GM19438 (cell line): Measurements from ENCODE around the gene OPTN.
"Not testable (repeated sequence)": the region's sequence is repeated elsewhere in the genome, so short reads cannot be mapped to it uniquely, and the experiment has no call there.

ENCODE experiments used
- ATAC-seq: cut with Tn5 transposase; IDR thresholded peaks from one replicate; pipeline ENCODE4 v1.9.1; 2021; ENCODE audit warnings: low read depth; ENCODE audit not compliant: unreplicated experiment

The OPTN gene

DNA sequence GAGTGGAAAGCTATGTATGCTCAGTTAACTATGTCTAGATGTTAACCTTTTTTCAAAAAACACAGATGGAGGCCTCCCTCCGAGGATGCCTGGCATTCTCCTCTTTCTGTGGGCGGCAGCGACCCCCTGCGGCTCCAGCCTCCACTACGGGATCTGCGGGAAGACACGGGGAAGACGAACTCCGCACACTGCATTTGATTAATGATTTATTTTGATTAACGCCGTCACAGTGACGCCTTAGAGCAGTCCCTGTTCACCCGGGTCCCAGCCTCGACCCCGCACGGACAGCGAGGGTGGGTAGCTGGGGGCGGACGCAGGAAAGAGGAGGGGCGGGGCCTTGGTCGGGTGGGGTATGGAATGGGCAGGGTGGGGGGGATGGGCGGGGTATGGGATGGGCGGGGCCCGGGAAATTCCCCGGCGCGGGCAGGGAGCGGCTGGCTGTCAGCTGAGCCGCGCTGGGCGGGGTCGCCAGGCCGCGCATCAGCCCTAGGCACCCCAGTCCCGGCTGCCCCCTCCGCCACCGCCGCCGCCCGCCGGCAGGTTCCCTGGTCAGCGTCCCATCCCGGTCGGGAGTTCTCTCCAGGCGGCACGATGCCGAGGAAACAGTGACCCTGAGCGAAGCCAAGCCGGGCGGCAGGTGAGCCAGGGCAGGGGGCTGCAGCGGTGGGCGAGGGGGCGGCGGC is at the start of gene OPTN:
TSS of gene OPTN (plus strand) at position 498 of the 683 bp plus-strand sequence. CDS start 8,960 bp downstream, outside the sequence.
- peak; percentile 53 for ATAC-seq

DNA sequence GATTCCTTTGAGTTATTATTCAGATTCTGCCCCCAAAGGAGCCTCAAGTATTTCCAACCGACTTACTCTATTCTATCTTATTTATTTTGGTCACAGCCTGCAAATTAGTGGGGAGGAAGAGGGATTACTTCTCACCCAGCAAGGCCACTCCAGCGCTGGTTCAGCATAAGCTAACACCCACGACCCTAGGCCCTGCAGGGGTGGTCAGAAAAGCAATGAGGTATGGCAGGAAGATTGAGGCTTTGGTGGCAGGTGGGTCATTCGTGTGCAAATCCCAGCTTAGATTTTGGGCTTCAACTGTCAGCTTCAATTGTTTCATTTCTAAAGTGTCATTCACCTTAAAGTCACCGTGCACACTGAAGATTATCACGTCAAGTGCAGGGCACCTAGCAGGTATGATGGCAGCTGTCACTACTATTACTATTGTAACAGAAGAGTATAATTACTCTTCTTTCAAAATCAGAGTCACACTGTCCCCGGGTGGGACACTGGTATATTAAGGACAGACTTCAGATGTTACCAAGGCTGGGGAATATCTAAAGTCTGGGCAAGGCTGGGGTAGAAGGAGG is 48.8 kb upstream of the OPTN start:
- no peak for ATAC-seq

DNA sequence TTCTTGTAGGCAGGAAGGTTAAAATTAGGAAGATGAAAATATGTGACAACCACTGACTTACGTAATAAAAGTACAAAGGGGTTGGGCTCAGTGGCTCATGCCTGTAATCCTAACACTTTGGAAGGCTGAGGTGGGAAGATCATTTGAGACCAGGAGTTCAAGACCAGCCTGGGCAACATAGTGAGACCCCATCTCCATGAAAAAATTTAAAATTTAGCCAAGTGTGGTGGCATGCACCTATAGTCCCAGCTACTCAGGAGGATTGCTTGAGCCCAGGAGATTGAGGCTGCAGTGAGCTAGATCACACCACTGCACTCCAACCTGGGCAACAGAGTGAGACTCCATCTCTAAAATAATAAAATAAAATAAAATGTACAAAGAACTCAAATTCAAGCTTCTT is 46.8 kb upstream of the OPTN start:
- ATAC-seq = not testable (repeated sequence)

DNA sequence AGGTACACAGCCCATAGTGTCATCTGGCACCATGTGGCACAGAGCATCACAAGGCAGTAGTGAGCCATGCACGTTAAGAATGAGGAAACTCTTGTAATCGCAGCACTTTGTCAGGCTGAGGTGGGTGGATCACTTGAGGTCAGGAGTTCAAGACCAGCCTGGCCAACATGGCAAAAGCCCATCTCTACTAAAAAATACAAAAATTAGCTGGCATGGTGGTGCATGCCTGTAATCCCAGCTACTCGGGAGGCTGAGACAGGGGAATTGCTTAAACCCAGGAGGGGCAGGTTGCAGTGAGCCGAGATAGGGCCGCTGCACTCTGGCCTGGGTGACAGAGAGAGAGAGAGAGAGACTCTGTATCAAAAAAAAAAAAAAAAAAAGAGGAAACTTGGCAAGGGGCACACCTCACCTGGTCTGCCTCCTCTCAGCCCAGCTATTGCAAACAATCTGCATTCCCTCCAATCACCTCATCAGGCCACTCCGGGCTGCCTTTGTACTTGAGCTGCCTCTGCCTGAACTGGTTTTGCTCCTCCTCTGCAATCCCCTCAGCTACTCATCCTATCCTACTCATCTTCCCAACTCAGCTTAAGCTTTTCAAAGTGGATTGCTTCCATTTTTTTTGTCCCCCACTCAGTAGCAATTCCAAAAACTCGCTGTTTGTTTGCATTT is 46.0 kb upstream of the OPTN start:
- ATAC-seq = no peak

DNA sequence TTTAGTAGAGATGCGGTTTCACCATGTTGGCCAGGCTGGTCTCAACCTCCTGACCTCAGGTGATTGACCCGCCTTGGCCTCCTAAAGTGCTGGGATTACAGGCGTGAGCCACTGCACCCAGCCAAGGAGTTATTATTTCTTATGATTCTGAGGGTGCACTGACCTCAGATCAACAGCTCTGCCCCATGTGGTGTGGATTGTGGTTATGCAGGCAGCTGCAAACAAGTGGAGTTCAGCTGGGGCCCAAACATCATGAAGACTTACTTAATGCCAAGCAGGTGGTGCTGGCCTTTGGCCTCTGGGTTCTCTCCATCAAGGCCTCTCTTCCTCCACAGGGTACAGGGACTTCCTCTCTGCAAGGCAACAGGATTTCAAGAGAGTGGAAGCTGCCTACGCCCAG is 45.1 kb upstream of the OPTN start:
- no peak for ATAC-seq

DNA sequence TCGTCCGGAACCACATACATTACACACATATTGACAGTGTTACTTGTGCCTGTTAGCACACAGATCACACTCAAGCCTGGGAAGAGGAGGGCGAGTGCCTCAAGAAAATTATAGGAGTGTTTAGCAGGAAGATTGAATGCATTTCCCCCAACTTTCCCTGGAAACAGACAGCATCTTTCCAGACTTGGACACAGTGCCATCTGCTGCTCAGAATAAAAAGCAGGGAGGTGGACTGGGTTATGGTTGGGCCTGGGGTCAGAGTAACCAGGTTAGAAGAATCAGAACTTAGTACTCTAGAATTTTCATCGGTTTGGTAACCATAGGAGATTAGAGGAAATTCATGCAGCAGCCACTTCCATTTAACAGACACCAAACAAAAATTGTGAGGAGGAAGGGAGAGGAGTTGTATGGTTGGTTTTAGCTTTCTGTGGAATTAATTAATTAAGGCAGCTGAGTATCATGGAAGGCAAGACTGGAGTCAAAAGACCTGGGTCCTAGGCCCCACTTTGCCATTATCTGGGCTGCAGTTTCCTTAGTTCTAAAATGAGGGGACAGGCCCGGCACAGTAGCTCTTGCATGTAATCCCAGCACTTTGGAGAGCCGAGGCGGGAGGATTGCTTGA is 43.4 kb upstream of the OPTN start:
- ATAC-seq = no peak

DNA sequence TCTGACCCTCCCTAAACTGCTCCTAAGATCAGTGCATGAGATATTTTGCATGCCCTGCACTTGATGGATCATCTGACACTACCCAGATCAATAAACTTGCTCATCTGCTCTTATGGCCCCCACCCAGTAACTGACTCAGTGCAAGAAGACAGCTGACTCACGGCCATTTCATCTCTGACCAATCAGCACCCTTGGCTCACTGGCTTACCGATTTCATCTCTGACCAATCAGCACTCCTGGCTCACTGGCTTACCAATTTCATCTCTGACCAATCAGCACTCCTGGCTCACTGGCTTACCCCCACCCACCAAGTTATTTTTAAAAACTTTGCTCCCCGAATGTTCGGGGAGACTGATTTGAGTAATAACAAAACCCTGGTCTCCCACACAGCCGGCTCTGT is 37.2 kb upstream of the OPTN start:
- ATAC-seq = no peak

DNA sequence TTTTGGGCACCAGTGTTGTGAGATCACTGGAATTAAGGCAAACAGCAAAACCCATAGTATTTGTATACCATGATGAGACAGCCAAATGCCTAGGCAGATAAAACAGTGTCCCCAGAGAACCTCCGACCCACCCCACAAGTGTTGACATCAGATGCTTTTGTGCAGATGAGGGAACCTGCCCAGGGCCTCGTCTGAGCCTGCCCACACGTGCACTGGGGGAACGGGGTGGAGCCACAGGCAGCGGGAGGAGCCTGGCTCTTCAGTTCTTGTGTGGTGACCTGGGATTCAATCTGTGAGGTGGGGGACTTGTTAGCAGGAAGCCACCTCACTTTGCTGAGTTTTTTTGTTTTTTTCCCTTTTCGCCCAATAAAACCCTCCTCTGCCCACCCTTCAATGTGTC is 33.4 kb upstream of the OPTN start:
- no peak for ATAC-seq

DNA sequence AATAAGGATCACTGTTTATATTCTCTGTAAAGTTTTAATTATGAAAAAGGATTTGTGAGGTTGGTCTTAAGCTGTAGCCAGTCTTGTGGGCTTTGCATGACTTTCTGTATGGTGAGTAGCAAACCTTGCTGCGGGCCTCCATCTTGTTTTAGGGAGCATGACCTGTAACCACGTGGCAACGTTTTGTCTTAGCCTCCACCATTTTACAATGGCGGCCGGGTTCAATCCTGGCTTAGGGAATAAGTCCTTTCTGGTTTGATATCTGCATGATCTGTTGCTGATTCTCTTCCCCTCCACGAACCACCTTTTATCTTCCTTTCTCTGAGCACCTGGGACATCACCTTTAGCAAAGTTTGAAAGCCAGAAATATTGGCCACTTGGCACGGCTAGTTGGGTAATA is 32.5 kb upstream of the OPTN start:
- no peak for ATAC-seq

DNA sequence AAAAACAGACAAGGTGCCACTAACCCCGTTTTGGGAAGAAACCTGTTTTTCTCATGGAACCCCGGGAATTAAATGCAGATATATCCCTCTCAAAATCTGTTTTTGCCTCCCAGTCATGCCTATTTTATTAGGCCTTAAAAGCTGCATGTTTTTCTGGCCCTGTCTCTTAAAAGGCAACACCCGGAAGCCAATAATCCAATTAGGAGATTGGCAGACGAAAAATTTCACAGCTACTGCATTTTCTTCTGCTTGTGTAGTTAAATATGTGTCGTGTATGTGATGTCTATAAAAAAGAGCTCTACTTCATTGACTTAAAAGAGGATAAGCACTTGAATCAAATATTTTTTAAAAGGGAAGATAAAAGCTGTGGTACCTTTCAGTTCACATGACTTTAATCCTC is 31.9 kb upstream of the OPTN start:
- no peak for ATAC-seq

DNA sequence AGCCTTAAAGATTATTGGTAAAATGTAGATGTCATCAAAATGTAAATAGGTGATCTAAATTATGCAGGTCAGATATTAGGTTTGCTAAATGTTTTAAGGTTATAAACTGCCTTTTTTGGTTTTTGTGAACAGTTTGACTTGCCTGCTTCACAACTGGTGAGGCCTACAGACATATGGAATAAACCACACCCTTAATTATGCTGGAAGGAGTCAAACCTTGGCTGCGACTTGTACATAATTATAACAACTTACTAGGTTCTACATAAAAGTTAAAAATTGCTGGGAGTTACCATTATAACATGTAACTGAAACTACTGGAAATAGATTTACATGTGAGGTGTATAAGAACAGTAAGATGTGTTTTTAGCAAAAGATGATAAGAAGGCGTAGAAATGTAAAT is 31.5 kb upstream of the OPTN start:
- no peak for ATAC-seq

DNA sequence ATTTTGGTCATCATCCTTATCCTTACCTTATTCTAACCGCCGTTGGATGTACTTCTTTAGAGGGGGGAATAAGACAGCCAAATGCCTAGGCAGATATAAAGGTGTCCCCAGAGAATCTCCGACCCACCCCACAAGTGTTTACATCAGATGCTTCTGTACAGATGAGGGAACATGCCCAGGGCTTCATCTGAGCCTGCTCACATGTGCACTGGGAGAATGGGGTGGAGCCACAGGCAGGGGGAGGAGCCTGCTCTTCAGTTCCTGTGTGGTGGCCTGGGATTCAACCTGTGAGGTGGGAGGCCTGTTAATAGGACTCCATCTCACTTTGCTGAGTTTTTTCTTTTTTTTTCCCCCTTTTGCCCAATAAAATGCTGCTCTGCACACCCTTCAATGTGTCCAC is 27.6 kb upstream of the OPTN start:
- ATAC-seq = no peak

DNA sequence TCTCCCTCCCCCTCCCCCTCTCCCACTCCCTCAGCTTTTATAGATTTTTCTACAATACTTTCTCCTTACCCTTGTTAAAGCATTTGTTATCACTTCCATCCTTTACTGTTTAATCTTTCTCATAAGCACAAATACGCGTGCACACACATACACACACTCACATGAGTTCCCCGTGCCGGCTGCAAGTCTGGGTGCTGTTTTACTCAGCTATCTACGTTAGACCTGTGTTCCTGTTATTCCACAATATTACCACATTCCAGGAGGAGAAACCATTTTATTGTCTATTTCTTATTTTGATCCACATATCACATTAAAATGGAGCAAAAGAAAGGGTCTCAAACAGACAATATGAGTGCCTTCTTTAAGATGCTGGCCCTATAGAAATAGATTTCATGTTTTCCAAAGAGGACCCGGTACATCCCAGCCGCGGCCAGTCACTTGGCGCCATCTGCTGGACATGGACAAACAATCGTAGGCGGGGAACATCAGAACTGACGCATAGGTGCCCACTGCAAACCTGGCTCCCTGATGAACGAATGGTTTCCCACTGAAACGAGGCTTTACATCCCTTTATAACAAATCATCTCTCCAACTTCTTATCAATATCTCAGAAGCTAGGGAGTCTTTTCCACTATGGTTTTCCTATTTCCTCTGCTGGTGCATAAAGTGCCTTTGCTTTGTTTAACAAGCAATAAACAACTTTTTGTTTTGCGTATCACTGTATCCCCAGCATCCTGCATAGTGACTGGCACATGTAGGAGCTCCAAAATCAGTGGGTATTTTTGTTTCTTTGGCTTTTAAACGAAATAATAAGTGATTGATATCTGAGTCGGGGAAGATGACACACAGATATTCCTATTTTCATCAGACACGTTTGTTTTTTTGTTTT is 25.2 kb upstream of the OPTN start:
- ATAC-seq = no peak

DNA sequence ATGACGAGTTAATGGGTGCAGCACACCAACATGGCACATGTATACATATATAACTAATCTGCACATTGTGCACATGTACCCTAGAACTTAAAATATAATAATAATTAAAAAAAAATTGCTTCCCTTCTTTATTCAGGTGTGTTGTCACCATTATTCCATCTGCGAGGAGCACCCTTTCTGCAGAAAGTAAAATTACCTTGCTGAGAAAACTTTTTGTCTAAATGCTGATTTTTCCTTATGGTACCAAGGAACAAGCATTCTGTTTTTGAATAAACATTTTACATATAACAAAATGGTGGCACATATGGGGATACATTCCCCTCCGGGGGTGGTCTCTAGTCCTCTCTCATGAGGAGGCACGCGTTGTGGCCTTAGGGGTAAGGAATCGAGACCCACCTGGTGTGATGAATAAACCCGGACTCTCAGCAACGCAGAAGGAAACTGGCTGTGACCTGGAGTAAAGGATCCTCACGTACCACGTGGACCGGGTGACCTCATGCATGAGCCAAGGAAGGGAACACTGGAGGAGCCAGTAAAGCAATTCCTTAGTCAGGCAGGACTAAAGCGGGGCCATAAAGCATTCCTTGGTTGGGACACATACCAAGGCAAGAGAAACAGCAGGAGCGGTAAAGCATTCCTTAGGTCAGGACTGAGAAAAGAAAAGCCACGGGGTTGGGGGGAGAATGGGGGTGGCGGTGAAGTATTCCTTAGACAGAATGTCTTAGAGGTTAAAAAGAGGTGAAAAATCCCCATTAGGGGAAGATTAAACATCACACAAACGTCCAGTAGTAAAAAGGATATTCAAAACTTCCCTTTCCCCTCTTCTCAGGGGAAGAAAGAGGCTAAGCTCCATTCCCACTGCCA is 20.8 kb upstream of the OPTN start:
- no peak for ATAC-seq

DNA sequence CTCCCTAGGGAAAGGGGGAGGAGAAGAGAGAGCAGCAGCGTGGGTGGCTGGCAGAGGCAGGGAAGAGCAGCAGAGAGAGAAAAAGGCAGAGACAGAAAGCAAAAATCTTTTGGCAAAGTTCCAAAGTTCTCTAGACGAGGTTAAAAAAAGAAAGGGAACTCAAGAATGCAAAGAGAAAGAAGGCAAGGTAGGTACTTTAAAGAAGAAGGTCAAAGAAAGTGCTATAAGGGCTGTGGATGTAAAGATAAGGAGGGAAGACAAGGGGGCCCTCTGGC is 20.2 kb upstream of the OPTN start:
- no peak for ATAC-seq

DNA sequence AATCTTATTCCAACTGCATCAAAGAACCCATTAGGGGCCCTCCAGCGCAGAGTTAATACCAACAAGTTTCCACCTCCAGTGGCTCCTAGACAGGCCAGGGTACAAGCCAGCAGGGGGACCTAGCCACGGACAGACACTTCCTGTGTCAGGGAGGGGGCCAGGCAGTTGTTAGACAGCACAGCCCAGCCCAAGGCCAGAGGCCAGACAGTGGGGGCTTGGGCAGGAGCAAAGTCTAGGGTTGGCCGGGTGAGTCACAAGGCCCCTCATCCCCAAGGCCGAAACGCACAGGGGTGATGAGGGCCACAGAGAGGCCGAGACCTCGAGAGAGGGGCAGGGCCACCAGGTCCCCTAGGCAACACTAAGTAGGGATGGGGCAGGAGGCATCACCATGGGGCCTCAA is 19.3 kb upstream of the OPTN start:
- no peak for ATAC-seq

DNA sequence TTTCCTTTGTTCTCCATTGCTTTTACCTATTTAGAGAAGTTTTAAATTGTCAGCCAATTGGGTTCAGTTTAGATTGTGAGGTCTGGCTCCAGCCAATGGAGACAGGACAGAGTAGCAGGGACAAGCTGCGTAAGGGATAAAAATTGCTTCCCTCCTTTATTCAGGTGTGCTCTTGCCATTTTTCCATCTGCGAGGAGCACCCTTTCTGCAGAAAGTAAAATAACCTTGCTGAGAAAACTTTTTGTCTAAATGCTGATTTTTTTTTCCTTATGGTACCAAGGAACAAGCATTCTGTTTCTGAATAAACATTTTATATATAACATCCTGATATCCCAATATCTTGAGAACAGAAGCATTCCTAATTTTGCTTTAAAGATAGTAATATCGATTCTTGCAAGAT is 16.3 kb upstream of the OPTN start:
- not testable (repeated sequence) for ATAC-seq

DNA sequence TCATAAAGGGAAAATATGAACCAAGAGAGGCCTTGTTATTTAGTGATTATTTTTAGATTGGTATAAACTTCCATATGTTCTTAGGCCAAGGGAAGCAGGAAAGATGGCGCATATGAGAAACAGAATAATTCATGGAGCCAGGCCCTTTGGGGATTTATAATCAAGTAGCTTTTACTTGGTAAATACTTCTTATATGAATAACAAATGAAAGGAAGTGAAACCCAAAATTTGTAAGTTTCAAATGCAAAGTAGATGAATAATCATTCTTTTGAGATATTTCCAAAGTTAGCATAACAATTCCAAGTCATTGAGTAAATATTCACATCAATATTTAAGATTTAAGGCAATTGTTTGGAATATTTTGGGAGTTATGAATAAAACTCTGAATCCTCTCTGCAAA is 13.9 kb upstream of the OPTN start:
- ATAC-seq = no peak

DNA sequence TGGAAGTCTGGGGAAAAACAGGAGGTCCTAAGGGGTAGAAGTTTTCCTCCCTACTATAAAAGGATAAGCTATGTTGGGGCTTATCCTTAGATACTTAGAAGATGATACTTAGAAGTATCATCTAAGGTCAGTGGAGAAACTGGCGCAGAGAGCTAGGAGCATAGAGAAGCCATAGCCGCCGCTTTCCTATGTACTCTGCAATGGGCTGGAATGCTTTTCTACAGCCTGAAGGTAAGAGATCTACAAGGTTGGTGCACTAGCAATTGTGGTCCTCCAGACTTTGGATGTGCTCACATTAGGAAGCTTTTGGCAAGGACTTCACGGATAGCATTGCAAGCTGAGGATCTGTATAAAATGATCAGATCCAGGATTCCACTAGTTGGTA is 12.4 kb upstream of the OPTN start:
- no peak for ATAC-seq

DNA sequence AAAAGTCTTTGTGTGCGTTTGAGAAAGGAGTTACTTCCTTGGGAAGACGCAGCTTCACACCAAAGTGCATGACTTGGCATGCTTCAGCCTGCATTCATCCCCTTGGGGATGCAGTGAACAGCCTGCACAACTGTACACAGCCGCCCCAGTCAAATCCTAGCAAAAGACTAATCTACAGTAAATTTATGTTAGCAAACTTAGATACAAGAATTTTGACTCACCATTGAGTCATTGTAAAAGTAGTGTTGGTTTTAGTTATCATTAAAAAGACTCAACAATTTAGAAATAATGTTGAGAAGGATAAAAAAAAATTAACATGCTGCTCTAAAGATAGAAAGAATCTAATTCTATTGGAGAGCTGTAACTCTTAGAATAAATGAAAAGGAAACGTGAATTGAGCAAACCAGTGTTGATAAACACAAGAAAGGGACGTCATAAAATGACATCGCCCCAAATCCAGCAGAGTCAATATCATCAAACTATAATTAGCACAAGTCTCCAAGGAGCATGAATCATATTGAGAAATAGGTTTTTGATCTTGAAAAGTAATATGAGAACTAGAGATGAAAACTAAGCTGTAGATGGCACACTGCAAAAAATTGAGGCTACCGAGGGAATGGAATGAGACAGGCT is 11.9 kb upstream of the OPTN start:
- no peak for ATAC-seq
